ENCODE measurements around the gene DUSP10. TPM values are rescaled to one million over a fixed set of nuclear protein-coding genes. Genes with fewer than 3 reads are reported as not detected.
A peak's percentile ranks its signal among the peaks of the same experiment; 100 is the strongest.

DUSP10 gene
- total RNA-seq, 2 donors from 2014 or later = 95.6 to 107 TPM

DNA sequence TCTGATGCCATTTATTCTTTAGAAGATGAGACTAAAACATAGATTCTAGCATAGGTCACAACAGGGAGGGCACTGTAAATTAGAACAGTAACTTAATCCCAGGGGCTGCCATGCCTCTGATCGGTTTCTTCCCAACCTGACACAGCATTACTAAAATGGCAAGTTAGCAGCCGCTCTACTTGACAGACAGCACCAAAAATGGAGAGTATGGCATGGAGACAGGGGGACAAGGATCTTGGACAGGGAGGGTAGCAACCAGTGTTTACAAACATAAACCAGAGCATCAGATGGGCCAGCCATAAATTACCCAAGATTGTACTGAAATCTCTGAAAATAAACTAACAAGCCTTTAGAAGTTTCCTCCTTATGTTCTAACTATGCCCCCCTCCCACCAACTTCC, 5.9 kb downstream of the DUSP10 start:
- DNase-seq (no peak), ATAC-seq (no peak)
- Mint-ChIP-seq H3K36me3 (ENCODE audit: low read depth) (peaks cover 9% of the 10 kb centered on the region), H3K4me3 (no peak overlapping the region), H3K27me3 (no peaks in the 10 kb centered on the region), H3K27ac (peak overlapping the region; percentile 75), H3K4me1 (peaks cover 43% of the 10 kb centered on the region)
- H3K9me3 ChIP-seq (ENCODE audit: control insufficient read depth, low read length, poor library complexity, severe bottlenecking) = no peaks in the 10 kb centered on the region

DNA sequence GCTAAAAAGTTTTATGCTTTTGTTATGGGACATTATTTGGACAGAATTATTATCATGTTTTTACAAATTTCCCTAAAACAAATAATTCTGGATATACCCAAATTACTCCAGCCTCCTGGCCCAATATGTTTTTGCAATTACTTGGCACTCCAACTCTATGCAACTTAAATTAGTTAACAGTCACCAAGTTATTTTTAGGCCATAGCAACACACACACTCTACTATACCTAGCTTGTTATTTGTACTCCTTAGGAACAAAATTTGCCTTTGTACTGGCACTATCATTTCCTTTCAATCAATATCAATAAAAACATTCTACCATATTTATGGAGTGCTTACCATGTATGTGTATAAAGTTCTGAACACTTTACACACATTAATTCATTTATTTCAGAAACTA, 7.7 kb downstream of the DUSP10 start:
- Mint-ChIP-seq H3K36me3 (ENCODE audit: low read depth) (peaks cover 9% of the 10 kb centered on the region), H3K27me3 (no peaks in the 10 kb centered on the region), H3K4me3 (no peak overlapping the region), H3K27ac (peak overlapping the region; percentile 86), H3K4me1 (peaks cover 42% of the 10 kb centered on the region)
- ATAC-seq (no peak), DNase-seq (no peak)
- H3K9me3 ChIP-seq (ENCODE audit: control insufficient read depth, low read length, poor library complexity, severe bottlenecking) = peaks cover 2% of the 10 kb centered on the region

DNA sequence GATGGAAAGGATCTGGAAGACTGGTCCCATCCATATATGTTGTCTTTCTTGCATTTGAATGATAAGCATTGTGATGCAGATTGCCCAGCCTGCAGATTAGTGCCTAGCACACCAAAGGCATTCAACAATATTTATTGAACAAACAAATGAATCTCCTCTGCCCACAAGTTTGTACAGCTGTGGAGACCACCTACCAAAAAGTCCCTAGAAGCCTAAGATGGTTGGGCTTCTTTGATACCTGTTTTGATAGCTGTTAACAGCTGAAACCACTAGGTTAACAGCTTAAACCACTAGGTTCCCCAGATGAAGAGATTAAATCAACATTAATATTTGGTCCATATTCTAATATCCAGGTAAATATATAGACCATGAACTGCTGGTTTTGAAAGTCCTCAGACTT, 9.8 kb downstream of the DUSP10 start:
- H3K4me3 Mint-ChIP-seq = no peak overlapping the region
- H3K27me3 Mint-ChIP-seq = no peaks in the 10 kb centered on the region
- H3K4me1 Mint-ChIP-seq = peaks cover 46% of the 10 kb centered on the region
- H3K36me3 Mint-ChIP-seq (ENCODE audit: low read depth) = peaks cover 2% of the 10 kb centered on the region
- ATAC-seq (peak; percentile 16), DNase-seq (no peak)
- peaks cover 2% of the 10 kb centered on the region for H3K9me3 ChIP-seq (ENCODE audit: control insufficient read depth, low read length, poor library complexity, severe bottlenecking)
- peak overlapping the region; percentile 9 for H3K27ac Mint-ChIP-seq

DNA sequence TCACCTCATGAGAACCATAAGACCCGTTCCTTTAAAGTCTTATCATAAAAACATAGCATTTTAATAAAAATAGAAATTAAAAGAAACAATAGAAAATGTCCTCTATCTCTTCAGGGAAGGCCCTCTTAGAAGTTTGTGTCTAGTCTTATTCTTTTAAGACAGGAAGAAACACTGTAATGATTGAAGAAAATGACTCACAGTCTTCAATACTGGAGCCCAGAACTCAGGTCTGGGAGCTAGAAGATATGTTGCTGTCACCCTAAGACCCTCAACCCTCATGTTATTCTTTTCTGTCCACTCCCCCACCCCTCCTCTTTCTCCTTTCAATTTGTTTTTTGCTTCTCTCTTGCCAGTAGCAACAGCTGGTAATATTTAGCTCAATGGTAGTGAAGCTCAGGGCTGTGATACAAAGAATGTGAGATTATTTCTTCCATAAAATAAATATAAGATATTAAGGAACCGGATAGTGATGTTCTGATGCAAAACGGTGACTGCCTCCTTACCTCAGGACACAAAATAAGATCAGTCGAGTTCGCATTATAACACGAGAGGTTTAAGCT, 12.0 kb downstream of the DUSP10 start:
- DNase-seq (no peak), ATAC-seq (no peak)
- H3K4me1 Mint-ChIP-seq = peaks cover 51% of the 10 kb centered on the region
- H3K4me3 Mint-ChIP-seq = no peak overlapping the region
- no peaks in the 10 kb centered on the region for H3K27me3 Mint-ChIP-seq
- no peaks in the 10 kb centered on the region for H3K36me3 Mint-ChIP-seq (ENCODE audit: low read depth)
- peak overlapping the region; percentile 29 for H3K27ac Mint-ChIP-seq
- peaks cover 2% of the 10 kb centered on the region for H3K9me3 ChIP-seq (ENCODE audit: control insufficient read depth, low read length, poor library complexity, severe bottlenecking)

DNA sequence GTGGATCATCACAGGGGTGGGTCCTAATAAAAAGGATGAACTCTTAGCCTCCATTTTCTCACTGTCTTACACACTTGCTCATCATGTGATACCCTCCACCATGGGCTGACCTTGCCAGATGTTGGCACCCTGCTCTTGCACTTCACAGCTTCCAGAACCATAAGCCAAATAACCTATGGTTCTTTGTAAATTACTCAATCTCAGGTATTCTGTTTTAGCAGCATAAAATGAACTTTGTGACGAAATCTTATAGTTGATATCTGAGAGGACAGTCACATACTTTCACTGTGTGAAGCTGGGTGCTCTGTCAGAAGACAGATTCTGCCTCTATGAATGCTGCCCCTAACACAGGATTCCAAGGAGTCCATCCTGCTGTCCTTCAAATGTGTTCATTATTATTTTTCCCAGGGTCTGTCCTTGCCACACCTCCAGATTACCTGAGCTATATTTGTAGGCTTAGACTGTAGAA, 13.8 kb downstream of the DUSP10 start:
- no peak overlapping the region for H3K4me3 Mint-ChIP-seq
- H3K27me3 Mint-ChIP-seq = no peaks in the 10 kb centered on the region
- DNase-seq (no peak), ATAC-seq (no peak)
- H3K27ac Mint-ChIP-seq = peak overlapping the region; percentile 1
- peaks cover 40% of the 10 kb centered on the region for H3K4me1 Mint-ChIP-seq
- H3K36me3 Mint-ChIP-seq (ENCODE audit: low read depth) = no peaks in the 10 kb centered on the region
- peaks cover 2% of the 10 kb centered on the region for H3K9me3 ChIP-seq (ENCODE audit: control insufficient read depth, low read length, poor library complexity, severe bottlenecking)

DNA sequence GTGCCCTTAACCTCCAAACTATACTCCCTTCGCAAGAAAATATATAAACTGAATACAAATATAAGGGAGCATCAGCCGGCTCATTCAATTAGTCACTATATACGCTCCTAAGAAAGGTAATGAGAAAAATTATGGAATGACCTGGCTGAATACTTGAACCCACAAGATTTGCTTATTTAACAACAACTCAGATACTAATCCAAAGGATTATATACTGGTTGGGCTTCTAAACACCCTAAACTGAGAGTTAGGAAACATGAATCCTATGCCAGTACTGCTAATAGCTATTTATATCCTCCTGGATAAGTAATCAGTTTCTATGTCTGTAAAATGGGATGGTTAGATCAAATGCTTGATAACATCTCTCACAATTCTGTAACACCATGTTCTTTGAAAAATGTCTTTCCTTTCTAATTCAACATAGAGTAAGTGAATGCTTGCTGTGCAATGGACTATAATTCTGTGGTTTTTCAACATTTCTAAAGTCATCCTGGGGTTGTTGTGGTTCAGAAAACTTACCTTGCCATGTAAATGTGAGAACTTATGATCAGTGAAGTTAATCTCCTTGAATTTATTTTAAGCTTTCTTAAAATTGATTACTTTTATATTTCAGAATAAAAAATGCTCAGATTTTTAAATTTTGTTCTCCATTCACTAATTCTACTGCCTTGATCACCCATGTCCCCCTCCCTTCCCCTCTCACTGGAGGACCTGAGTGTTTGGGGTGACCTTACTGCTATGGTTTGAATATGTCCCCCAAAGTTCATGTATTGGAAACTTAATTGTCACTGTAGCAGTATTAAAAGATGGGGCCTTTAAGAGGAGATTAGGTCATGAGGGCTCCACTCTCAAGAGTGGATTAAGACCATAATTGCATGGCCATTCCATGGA, 14.5 kb downstream of the DUSP10 start:
- ATAC-seq (peak; percentile 19), DNase-seq (no peak)

DNA sequence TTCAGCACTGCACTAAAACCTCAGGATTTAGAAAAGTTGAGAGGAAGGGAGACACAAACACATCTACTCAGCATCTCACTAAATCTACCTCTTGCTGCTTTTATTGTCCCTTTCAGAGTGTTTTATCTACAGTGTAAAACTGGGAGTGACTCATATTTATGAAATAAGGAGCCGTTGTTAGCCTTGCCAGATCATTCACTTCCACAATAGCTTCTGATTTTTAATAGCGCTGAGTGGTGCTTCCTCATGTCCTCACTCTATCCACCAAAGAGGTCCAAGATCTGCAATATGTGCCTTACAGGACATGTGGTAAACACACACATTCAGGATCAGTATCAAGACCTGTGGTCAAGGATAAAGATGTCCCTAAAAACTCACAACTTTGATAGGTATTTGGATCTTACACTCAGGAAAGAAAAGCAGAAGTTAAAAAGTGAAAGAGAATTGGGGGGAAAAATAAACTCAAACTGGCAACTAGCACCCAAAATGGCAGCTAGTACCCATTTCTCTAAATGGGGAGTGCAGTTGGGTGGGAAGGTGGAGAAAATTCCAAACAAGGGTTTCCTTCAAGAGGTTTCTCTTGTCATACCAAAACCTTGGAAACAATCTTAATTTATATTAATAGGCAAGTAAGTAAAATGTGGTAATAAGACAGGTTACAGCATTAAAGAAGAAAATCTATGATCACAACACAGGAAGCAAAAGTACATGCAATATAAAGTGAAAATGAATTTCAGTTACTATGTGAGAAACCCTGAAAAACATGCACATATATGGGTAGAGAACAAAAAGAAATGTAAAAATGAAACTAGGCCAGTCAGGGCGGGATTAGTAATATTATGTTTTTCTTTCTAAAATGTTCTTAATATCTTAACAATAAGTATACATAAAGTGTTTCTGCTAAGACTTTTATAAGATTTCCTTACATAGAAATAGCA, 15.9 kb downstream of the DUSP10 start:
- Mint-ChIP-seq H3K36me3 (ENCODE audit: low read depth) (peaks cover 2% of the 10 kb centered on the region), H3K27ac (peak overlapping the region; percentile 51), H3K27me3 (no peaks in the 10 kb centered on the region), H3K4me3 (peak overlapping the region; percentile 51), H3K4me1 (peaks cover 38% of the 10 kb centered on the region)
- ATAC-seq = peak; percentile 66
- peaks cover 2% of the 10 kb centered on the region for H3K9me3 ChIP-seq (ENCODE audit: control insufficient read depth, low read length, poor library complexity, severe bottlenecking)
- DNase-seq = no peak

More for the DNA sequence above, 14.5 kb downstream of the DUSP10 start:
- H3K36me3 Mint-ChIP-seq (ENCODE audit: low read depth) = no peaks in the 10 kb centered on the region
- peaks cover 37% of the 10 kb centered on the region for H3K4me1 Mint-ChIP-seq
- H3K4me3 Mint-ChIP-seq = peak overlapping the region; percentile 31
- peak overlapping the region; percentile 51 for H3K27ac Mint-ChIP-seq
- H3K9me3 ChIP-seq (ENCODE audit: control insufficient read depth, low read length, poor library complexity, severe bottlenecking) = peaks cover 2% of the 10 kb centered on the region
- H3K27me3 Mint-ChIP-seq = no peaks in the 10 kb centered on the region

DNA sequence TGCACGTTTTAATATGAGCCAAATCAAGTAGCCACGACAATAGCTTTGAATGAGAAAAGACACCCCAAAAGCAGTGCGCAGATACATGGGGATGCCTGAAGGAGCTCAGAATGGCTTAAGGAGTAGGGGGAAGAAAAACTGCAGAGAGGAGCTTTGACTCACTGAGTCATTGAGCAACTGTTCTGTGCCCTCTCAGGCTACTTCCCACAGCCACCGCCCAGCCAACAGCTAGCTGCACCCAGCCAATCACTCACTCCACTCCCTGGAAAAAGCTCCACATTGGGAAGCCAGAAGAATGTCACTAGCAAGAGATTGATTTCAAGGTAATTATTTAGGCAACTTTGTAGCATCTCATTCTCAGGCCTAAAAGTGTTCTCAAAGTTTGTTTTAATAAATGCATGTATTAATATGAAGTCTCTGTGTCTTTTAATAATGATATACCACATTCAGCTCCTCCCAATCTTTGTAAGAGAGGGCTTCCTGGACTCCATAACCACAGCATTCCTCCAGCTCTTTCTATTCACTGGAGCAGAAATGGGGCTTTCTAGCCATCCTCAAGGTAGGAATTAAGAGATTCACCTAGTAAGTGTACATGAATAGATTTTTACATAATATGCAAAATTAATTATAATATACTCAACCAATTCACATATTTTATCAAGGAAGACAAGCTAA, 16.8 kb downstream of the DUSP10 start:
- DNase-seq (no peak), ATAC-seq (no peak)
- Mint-ChIP-seq H3K4me1 (peaks cover 41% of the 10 kb centered on the region), H3K36me3 (ENCODE audit: low read depth) (peaks cover 2% of the 10 kb centered on the region), H3K4me3 (peak overlapping the region; percentile 4), H3K27me3 (no peaks in the 10 kb centered on the region), H3K27ac (peak overlapping the region; percentile 51)
- no peaks in the 10 kb centered on the region for H3K9me3 ChIP-seq (ENCODE audit: control insufficient read depth, low read length, poor library complexity, severe bottlenecking)

DNA sequence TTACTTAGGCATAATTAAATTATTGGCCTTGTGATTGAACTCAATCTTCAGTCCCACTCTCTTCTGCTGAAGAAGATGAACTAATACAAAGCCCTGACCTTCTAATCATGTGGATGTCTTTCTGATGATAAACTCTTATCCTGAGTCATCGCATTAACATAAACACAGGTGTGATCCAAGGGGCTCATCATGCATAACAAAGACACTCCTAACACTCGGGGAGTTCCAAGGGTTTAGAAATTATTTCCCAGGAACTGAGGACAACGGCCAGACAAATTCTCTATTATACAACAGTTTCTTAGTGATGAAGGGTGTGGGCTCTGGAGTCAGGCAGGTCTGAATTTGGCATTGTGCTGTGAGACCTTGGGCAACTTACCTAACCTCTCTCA, 18.0 kb downstream of the DUSP10 start:
- Mint-ChIP-seq H3K36me3 (ENCODE audit: low read depth) (peaks cover 2% of the 10 kb centered on the region), H3K4me3 (no peak overlapping the region), H3K27ac (no peak overlapping the region), H3K27me3 (no peaks in the 10 kb centered on the region), H3K4me1 (peaks cover 38% of the 10 kb centered on the region)
- DNase-seq (no peak), ATAC-seq (no peak)
- no peaks in the 10 kb centered on the region for H3K9me3 ChIP-seq (ENCODE audit: control insufficient read depth, low read length, poor library complexity, severe bottlenecking)

DNA sequence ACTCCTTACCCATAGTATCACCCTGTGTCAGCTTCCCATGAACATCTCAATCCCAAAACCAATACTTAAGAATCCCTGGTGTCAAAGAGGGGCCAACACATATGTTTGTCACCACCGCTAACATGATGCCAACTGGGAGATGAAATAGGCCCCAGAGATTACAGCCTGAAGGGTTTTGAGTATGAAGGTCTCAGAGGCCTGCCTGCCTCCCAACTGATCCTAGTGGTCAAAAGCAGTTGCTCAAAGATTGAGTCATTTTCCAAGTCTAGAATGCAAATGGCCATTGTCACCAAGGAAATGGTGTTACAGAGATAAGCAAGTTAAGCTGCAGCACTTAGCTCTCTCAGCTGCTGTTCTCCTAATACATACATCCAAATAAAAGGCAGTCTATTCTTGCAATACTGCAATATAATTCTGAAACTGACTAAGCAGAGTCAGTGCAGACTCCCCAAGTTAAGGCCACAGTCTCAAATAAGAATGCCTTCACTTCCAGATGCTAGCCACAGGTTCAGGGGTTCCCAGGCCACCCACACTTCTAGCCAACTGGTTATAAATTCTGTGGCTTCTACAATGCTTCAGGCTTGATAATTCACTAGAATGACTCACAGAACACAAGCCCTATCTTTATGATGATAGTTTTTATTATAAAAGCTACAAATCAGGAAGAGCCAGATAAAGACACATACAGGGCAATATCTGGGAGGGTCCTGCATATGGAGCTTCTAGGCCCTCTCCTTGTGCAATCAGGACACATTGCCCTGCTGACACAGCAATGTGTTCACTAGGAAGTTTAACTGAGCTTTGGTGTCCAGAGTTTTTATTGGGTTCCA, 18.7 kb downstream of the DUSP10 start:
- Mint-ChIP-seq H3K36me3 (ENCODE audit: low read depth) (peaks cover 2% of the 10 kb centered on the region), H3K4me3 (no peak overlapping the region)
- no peak for DNase-seq

DNA sequence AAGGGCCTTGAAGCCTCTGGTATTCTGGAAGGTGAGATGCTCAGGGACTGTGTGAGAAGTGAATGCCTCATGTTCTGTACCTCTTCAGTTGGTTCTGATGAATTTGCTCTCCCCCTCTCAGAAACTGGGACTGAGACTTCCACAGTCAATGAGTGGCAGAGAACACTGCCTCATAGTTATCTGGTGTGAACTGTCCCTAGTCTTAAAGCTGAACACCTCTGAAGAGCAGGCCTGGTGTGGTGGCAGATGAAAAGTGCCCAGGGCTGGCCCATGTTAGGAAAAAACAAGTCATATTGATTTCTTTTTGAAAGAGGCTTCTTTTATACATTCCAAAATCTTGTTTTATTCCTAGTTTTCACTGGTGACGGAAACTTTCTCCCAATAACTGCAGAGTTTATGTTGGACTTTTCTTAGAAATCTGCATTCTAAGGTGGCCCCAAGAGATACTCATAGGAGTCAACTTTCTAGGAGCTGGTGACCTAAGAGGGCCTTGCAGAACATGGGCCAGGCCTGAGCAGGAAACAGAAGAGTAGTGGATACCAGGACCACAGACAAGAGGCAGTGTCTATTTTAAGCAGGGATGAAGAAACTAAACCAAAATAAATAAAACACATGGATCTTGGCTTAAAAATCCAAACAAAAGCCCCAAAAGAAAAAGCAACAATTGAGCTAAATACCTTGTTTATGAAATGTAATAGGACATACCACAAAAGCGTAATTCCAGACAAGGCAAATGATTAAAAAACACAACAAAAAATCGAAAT, 19.5 kb downstream of the DUSP10 start:
- Mint-ChIP-seq H3K4me3 (no peak overlapping the region), H3K27me3 (no peaks in the 10 kb centered on the region), H3K36me3 (ENCODE audit: low read depth) (peaks cover 2% of the 10 kb centered on the region), H3K27ac (no peak overlapping the region), H3K4me1 (peaks cover 30% of the 10 kb centered on the region)
- DNase-seq (no peak), ATAC-seq (no peak)
- no peaks in the 10 kb centered on the region for H3K9me3 ChIP-seq (ENCODE audit: control insufficient read depth, low read length, poor library complexity, severe bottlenecking)

More for the DNA sequence above, 18.7 kb downstream of the DUSP10 start:
- Mint-ChIP-seq H3K27me3 (no peaks in the 10 kb centered on the region), H3K4me1 (peaks cover 37% of the 10 kb centered on the region), H3K27ac (no peak overlapping the region)
- H3K9me3 ChIP-seq (ENCODE audit: control insufficient read depth, low read length, poor library complexity, severe bottlenecking) = no peaks in the 10 kb centered on the region
- ATAC-seq = no peak
